Activated CD8-positive, alpha-beta memory T cell treated with anti-CD3 and anti-CD28 coated beads, Interleukin-2, amount 10 ng/mL, durations not matched to agents 7 days and 5 days (primary cell): ENCODE measurements around the gene CLBA1. TPM values are rescaled to one million over a fixed set of nuclear protein-coding genes. Genes with fewer than 3 reads are reported as not detected.

Experiments used
- ATAC-seq: fragments of 150-1000 bp; cut with Tn5 transposase; one replicate; pipeline ENCODE4 v1.10.0; 2021; ENCODE audit warnings: moderate library complexity
- CTCF ChIA-PET: fragments of 350-600 bp; sonication (Branson Sonifier 250); formaldehyde crosslinking; loops from one replicate; lab custom pipeline; 2021; ENCODE audit warnings: antibody characterized with exemption; lab: Charles Lee
- DNase-seq: peaks from one replicate; pipeline ENCODE4 v3.0.0-alpha.2; 2020
- H3K27ac Mint-ChIP-seq: one replicate; pipeline ENCODE4 v1.8.0; 2021; ENCODE audit warnings: mild to moderate bottlenecking, mixed read lengths
- H3K27me3 Mint-ChIP-seq: one replicate; pipeline ENCODE4 v1.8.0; 2021; ENCODE audit warnings: mixed read lengths
- H3K36me3 Mint-ChIP-seq: one replicate; pipeline ENCODE4 v1.8.0; 2021; ENCODE audit warnings: mild to moderate bottlenecking, mixed read lengths
- H3K4me1 Mint-ChIP-seq: one replicate; pipeline ENCODE4 v1.8.0; 2021; ENCODE audit warnings: mixed read lengths
- H3K4me3 Mint-ChIP-seq: one replicate; pipeline ENCODE4 v1.8.0; 2021; ENCODE audit warnings: mild to moderate bottlenecking, moderate library complexity, mixed read lengths
- H3K9me3 Mint-ChIP-seq: one replicate; pipeline ENCODE4 v1.8.0; 2022; ENCODE audit warnings: low read depth, mixed read lengths
- total RNA-seq, 2 experiments: library from RNA; stranded (reverse); gene quantifications; one replicate each; pipeline ENCODE4 v1.2.3, GENCODE V29; 2021

Gene CLBA1
- under 1 TPM; 0.56 to 0.67 TPM for total RNA-seq

DNA sequence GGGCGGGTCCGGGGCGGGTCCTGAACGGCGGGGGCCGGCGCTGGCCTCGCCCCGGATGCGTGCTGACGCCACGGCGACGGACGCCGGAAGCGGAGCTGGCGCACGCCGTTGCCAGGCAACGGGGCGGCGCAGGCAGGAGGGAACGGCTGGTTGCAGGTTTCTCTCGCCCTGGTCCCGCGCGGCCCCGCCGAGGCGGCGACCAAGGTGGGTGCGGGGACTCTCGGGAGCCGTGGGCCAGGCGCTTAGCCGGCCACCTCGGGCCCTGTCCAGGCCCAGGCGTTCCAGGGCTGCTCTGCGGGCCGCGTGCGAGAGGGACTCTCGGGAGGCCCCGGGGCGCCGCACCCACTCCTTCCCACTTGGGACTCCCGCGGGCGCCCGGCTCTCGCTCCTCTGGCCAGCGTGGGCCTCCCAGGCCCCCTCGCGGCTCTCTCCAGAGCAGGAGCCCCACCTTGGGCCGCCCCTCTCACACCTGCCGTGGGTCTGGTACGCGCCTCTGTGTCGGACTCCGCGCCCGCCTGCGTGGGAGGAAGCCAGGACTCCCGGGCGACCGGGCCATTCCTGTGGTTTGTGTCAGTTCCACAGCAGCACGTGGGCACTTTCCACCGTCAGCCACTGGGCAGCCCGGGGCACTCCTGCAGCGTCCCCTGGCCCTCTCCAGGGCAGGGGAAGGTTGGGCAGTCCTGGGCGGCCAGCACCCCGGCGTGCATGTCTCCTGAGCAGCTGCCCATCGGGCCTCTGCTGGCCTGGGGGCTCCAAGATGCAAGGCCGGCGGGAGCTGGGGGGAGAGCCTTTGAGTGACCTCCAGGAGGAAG is at the start of gene CLBA1:
CLBA1 (plus strand) TSS at position 114 of the 812 bp plus-strand sequence; CDS start at position 758, 644 bp downstream.
- DNase-seq = peak; percentile 93
- Mint-ChIP-seq H3K27me3 (peaks cover 3% of the 10 kb centered on the region), H3K36me3 (no peaks in the 10 kb centered on the region), H3K9me3 (no peaks in the 10 kb centered on the region), H3K27ac (peak within 1 kb of the TSS; percentile 58), H3K4me1 (peaks cover 5% of the 10 kb centered on the region), H3K4me3 (peak within 1 kb of the TSS; percentile 52)
- CTCF ChIA-PET = interaction anchor here (1.0 to 6.0 kb wide), 9 partner anchors 12 to 160 kb away, joined by 3 to 69 read pairs (median 5); no protein-coding TSS in a partner anchor
- ATAC-seq = peak; percentile 93

- no peaks in the 10 kb centered on the region for H3K36me3 Mint-ChIP-seq
- H3K4me3 Mint-ChIP-seq = no peak overlapping the region
- CTCF ChIA-PET = interaction anchor here (2.9 kb wide), 1 partner anchor 109 kb away, joined by 13 read pairs; no protein-coding TSS in a partner anchor
- no peak for ATAC-seq
- peaks cover 46% of the 10 kb centered on the region for H3K27me3 Mint-ChIP-seq
- peaks cover 2% of the 10 kb centered on the region for H3K4me1 Mint-ChIP-seq
- no peak for DNase-seq
- no peak overlapping the region for H3K27ac Mint-ChIP-seq
- H3K9me3 Mint-ChIP-seq = no peaks in the 10 kb centered on the region
These were observed 49.6 kb upstream of the CLBA1 start for GRCh38 chr14:104935955-104936354.

DNA sequence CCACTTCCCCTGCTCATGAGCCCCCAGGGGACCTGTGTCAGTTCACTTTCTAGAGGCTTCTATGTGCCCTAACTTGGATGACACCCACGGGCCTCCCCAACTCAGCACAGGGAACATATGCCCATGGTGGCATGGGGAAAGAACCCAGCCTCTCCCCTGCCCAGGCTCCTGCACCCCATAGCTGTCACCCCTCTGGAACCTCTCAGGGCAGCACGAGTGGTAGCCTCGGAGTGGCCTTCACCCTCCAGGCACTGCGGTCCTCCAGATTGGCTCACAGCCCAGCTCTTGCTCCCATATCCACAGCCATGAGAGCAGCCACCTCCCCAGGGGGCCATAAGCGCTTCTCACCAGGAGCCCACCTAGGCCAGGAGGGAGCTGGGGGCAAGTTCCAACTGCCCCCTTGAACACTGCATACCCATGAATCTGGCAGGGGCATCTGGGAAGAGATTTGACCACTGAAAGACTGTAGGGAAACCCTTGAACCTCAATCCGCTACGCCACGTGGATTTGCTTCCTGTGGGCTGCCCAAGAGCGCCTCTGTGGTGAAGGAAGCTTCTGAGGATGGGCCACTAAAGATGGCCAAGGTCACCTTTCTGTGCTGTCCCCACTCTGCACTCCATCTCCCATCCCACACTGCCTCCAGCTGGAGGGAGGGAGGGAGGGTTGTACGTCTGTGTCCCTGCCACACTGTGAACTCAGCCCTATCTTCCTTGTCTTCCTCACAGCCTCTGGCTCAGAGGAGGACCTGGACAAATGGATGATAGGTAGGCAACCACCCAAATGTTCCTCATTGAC is 49.0 kb upstream of the CLBA1 start:
- Mint-ChIP-seq H3K4me3 (no peak overlapping the region), H3K27ac (no peak overlapping the region), H3K27me3 (peaks cover 46% of the 10 kb centered on the region), H3K9me3 (no peaks in the 10 kb centered on the region), H3K4me1 (peaks cover 2% of the 10 kb centered on the region), H3K36me3 (no peaks in the 10 kb centered on the region)
- CTCF ChIA-PET = interaction anchor here (2.9 kb wide), 1 partner anchor 109 kb away, joined by 13 read pairs; no protein-coding TSS in a partner anchor
- ATAC-seq = no peak
- no peak for DNase-seq

DNA sequence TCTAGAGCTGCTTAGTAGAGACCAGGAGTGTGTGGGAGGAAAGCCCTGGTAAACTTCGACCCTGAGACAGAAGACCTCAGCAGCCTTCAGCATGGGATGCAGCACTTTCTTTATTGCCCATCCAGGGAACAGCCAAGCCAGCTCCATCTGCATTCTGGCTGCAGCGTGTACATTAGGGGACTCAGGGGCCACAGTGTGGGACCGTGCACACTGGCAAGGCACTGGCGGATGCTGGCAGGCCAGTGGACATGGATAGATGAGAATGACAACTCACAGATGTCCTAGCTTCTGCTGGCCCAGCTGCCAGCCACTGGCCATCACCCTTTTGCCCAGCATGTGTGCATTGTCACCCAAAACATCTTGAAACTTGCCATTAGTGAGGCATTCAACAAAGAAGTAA is 48.4 kb upstream of the CLBA1 start:
- ATAC-seq = no peak
- Mint-ChIP-seq H3K27ac (no peak overlapping the region), H3K36me3 (no peaks in the 10 kb centered on the region), H3K9me3 (no peaks in the 10 kb centered on the region), H3K27me3 (peaks cover 46% of the 10 kb centered on the region), H3K4me1 (peaks cover 2% of the 10 kb centered on the region), H3K4me3 (no peak overlapping the region)
- DNase-seq = no peak
- CTCF ChIA-PET = no interaction called here

GRCh38 chr14:104937694-104938365 is 47.8 kb upstream of the CLBA1 start:
- Mint-ChIP-seq H3K4me3 (no peak overlapping the region), H3K4me1 (peaks cover 2% of the 10 kb centered on the region)

DNA sequence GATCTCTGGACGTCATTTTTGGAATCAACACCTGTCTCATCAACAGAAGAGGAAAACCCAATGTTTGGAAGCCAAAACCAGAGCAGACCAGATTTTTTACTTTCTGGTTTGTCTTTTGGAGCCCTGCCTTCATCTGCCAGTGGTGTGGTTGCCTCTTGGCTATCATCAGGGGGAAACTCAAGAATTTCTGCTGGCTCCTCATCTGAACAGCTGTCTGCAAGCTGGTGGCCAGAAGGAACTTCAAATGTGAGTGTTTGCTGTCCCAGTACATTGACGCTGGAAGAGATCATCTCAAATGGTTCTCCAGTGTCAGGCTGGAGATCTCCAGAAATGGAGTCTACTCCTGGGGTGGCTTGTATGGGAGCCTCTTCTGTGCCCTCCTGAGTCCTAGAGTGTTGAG is 47.2 kb upstream of the CLBA1 start:
- H3K4me3 Mint-ChIP-seq = no peak overlapping the region
- H3K27ac Mint-ChIP-seq = no peak overlapping the region
- no peaks in the 10 kb centered on the region for H3K9me3 Mint-ChIP-seq
- ATAC-seq = no peak
- H3K27me3 Mint-ChIP-seq = peaks cover 46% of the 10 kb centered on the region
- DNase-seq = no peak
- peaks cover 2% of the 10 kb centered on the region for H3K4me1 Mint-ChIP-seq
- CTCF ChIA-PET = interaction anchor here (2.3 kb wide), 1 partner anchor 107 kb away, joined by 6 read pairs; no protein-coding TSS in a partner anchor
- no peaks in the 10 kb centered on the region for H3K36me3 Mint-ChIP-seq

More at GRCh38 chr14:104937694-104938365, 47.8 kb upstream of the CLBA1 start:
- Mint-ChIP-seq H3K36me3 (no peaks in the 10 kb centered on the region), H3K27me3 (peaks cover 46% of the 10 kb centered on the region), H3K27ac (no peak overlapping the region), H3K9me3 (no peaks in the 10 kb centered on the region)
- ATAC-seq (no peak), DNase-seq (no peak)
- CTCF ChIA-PET = no interaction called here

DNA sequence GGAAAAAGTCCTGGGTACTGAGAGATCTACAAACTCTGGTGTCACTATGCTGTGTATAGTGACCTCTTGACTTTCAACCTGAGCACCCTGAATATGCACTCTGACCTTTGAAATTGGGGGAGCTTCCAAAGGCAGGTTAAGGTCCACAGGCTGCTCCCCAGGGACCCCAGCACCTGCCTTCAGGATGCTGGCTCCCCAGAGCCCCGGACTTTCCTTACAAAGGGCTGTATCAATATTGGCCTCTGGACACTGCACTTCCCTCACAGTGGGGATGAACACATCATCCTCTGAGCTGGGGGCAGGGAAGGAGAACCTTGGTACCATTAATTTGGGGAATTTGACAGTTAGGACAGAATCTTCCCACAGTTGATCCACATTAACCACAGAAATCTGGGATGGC is 46.6 kb upstream of the CLBA1 start:
- Mint-ChIP-seq H3K4me1 (peaks cover 2% of the 10 kb centered on the region), H3K27ac (no peak overlapping the region), H3K4me3 (no peak overlapping the region), H3K36me3 (no peaks in the 10 kb centered on the region), H3K27me3 (peaks cover 45% of the 10 kb centered on the region), H3K9me3 (no peaks in the 10 kb centered on the region)
- ATAC-seq (no peak), DNase-seq (no peak)
- CTCF ChIA-PET = interaction anchor here (2.3 kb wide), 1 partner anchor 107 kb away, joined by 6 read pairs; no protein-coding TSS in a partner anchor

DNA sequence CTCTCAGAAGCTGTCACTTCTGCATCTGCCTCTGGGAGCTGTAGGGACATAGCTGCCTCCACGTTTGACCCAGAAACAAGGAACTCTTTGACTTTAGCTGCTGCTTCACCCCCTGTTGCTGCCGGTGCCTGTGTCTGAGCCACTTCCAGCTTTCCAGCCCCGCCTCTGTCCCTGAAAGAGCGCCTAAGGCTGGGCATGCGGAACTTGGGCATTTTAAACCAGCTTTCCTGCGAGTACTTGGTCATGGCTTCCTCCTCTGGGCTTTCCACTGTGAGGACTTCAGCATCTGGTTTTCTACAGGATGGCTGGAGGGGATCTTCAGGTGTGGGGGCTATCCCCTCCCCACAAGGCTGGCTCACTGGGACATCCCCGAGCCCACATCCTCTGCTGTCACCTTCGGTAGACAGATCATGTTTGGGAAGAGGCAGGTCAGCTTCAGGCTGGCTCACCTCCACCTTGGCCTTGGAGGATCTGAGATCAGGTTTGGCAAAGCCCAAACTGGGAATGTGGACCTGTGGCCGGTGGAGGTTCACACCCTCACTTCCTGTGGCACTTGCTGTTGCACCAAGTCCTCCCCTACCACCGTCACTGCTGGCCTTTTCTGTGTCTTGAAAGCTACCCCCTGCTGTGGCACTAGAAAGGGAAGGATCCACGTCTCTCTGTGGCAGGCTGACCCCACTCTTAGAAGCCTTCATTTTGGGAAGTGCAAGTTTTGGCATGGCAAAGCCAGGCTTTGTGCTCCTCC is 45.8 kb upstream of the CLBA1 start:
- CTCF ChIA-PET = interaction anchor here (0.9 to 2.3 kb wide), 4 partner anchors 20 to 106 kb away, joined by 3 to 6 read pairs (median 4); no protein-coding TSS in a partner anchor
- no peak for ATAC-seq
- H3K36me3 Mint-ChIP-seq = no peaks in the 10 kb centered on the region
- DNase-seq = no peak
- no peaks in the 10 kb centered on the region for H3K9me3 Mint-ChIP-seq
- H3K4me3 Mint-ChIP-seq = no peak overlapping the region
- H3K27me3 Mint-ChIP-seq = peaks cover 37% of the 10 kb centered on the region
- no peak overlapping the region for H3K27ac Mint-ChIP-seq
- H3K4me1 Mint-ChIP-seq = no peaks in the 10 kb centered on the region

DNA sequence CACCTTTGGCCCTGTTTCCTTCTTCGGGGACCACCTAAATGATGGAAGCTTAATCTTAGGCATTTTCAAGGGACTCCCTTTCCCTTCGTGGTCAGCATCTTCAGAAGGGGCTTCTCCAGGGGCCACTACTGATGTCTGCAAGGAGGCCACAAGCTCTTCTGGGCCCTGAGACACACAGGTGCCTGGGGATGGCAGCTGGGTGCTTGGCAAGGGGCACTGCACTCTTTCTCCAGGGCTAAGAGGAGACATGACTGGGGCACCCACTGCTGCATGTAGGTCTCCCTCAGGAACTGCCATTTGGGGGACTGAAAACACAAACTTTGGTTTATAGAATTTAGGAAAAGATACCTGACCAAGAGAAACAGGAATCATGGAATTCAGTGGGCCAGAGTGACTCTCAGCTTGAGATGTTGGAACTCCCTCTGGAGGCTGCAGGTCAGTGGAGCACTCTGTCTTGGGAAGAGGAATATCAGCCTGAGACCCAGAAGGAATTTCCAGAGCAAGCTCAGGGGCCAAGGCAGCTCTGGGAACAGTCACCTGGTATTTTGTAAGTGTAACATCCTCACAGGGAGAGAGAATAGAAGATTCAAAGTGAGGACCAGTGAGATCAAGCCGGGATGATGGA is 45.0 kb upstream of the CLBA1 start:
- Mint-ChIP-seq H3K36me3 (no peaks in the 10 kb centered on the region), H3K27ac (no peak overlapping the region), H3K9me3 (no peaks in the 10 kb centered on the region), H3K27me3 (peaks cover 29% of the 10 kb centered on the region), H3K4me1 (no peaks in the 10 kb centered on the region), H3K4me3 (no peak overlapping the region)
- ATAC-seq = no peak
- DNase-seq = no peak
- CTCF ChIA-PET = interaction anchor here (0.9 to 2.3 kb wide), 4 partner anchors 19 to 105 kb away, joined by 3 to 6 read pairs (median 4); no protein-coding TSS in a partner anchor

DNA sequence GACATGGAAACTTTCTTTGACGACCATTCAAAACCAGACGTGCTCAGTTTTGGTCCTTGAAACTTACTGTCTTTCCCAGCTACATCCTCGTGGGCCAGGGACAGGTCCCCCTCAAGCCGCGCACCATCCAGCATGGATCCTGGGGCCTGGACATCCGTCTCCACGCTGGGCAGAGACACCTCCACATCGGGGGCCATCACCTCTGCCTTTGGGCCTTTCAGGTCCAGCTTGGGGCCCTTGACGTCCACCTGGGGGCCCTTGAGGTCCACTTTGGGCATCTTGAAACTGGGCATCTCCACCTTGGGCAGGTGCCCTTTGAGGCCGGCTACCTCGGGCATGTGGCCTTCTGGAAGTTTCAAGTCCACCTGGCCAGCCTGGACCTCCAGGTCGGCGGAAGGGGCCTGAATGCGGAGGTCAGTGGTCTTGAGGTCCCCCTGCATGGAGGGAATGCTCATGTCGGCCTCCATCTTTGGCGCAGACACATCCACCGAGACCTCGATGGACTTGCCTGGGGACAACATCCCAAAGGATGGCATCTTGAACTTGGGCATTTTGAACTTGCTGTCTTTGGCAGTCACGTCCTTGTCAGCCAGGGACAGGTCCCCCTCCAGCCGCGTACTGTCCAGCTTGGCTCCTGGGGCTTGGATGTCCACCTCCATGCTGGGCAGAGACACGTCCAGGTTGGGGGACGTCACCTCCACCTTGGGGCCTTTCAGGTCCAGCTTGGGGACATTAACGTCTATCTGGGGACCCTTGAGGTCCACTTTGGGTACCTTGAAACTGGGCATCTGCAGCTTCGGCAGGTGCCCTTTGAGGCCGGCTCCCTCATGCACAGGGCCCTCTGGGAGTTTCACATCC is 43.9 kb upstream of the CLBA1 start:
- H3K4me1 Mint-ChIP-seq = no peaks in the 10 kb centered on the region
- no peaks in the 10 kb centered on the region for H3K9me3 Mint-ChIP-seq
- ATAC-seq (no peak), DNase-seq (no peak)
- H3K36me3 Mint-ChIP-seq = no peaks in the 10 kb centered on the region
- H3K27ac Mint-ChIP-seq = no peak overlapping the region
- CTCF ChIA-PET = interaction anchor here (1.4 kb wide), 1 partner anchor 34 kb away, joined by 4 read pairs; no protein-coding TSS in a partner anchor
- no peak overlapping the region for H3K4me3 Mint-ChIP-seq
- H3K27me3 Mint-ChIP-seq = peaks cover 24% of the 10 kb centered on the region

DNA sequence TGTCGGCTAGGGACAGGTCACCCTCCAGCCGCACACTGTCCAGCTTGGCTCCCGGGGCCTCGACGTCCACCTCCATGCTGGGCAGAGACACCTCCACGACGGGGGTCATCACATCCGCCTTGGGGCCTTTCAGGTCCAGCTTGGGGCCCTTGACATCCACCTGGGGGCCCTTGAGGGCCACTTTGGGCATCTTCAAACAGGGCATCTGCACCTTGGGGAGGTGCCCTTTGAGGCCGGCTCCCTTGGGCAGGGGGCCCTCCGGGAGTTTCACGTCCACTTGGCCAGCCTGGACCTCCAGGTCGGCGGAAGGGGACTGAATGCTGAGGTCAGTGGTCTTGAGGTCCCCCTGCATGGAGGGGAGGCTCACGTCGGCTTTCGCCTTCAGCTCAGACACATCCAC is 43.0 kb upstream of the CLBA1 start:
- Mint-ChIP-seq H3K27ac (no peak overlapping the region), H3K9me3 (no peaks in the 10 kb centered on the region), H3K4me3 (no peak overlapping the region), H3K27me3 (peaks cover 20% of the 10 kb centered on the region), H3K36me3 (no peaks in the 10 kb centered on the region), H3K4me1 (no peaks in the 10 kb centered on the region)
- no peak for ATAC-seq
- CTCF ChIA-PET = no interaction called here
- DNase-seq = no peak
